Stimulated activated CD4-positive, alpha-beta T cell treated with anti-CD3 and anti-CD28 coated beads, TNF-alpha, amount 100 ng/mL, for 24 hours (primary cell): ENCODE data around the gene NFKBIB.
A peak's percentile ranks its signal among the peaks of the same experiment; 100 is the strongest.
"Not testable (repeated sequence)": the region's sequence is repeated elsewhere in the genome, so short reads cannot be mapped to it uniquely, and the experiment has no call there.

Experiments
- DNase-seq, 3 experiments: peaks; one replicate each; pipeline ENCODE4 v3.0.0-alpha.2; 2020; ENCODE audit warnings: low read depth in 3 of 3

The NFKBIB gene

DNA sequence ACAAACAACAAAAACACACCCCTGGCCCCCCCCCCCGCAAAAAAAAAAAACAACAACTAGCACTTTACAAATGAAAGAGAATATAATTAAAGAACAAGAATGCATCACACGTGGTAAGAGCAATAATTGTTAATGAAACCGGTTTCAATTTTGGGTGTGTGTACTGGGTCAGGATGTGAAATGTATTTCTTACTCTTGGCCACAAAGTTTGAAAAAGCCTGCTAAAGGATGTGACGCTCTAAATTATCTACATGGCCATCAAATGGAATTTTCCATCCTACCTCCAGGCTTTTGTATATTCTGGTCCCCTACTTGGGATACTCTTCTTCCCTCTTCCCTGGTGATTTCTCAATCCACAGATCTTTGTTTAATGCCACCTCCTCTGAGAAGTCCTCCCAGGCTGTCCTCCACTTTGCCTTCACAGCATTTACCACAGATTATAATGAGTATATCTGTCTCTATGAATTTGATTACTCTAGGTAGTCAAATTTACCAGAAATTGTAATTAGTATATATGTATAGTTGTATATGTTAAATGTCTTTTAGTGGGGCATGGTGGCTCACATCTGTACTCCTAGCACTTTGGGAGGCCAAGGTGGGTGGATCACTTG lies 28.7 kb downstream of the NFKBIB start:
- DNase-seq = no peak

DNA sequence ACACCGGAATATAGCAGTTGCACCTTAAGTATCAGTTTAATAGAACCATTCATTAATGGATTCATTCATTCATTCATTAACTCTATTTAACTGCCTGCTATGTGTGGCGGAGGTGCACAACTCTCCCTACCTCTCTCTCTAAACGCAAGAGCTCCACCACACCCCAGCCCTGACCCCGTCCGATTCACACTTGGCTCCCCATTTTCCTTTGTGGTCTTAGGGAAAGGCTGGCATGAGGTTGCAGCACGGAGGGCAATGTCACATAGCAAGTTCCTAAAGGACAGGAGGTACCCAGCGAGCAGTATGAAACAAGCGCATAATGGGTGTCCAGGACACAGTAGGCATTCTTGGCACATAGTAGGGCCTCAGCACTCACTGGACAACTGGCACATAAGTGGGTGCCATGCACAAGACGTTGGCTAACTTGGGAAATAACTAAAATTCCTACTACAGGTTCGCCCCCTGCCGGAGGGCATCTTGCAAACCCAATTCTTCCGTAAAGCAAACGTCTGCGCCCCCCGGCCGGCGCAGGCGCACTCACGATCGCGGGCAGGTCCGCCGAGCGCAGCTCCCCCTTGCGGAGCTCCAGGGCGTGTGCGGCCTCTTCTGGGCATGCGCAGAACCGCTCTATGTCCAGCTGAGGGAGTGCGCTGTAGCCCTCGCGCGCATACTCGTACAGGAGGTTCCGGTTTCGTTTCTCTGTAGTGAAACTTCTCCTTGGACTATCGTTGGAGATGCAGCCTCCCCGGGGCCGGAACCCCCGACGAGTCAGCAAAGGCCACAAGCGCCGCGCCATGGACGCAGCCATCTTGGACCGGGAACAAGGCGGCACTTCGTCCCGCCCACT lies 30.4 kb downstream of the NFKBIB start, which contains the start of gene SARS2:
Gene SARS2 (minus strand): TSS at position 835 of the 847 bp plus-strand sequence. CDS start 27 bp downstream, at position 808.
- peak; percentile 84 to 85 (median 85) for DNase-seq

DNA sequence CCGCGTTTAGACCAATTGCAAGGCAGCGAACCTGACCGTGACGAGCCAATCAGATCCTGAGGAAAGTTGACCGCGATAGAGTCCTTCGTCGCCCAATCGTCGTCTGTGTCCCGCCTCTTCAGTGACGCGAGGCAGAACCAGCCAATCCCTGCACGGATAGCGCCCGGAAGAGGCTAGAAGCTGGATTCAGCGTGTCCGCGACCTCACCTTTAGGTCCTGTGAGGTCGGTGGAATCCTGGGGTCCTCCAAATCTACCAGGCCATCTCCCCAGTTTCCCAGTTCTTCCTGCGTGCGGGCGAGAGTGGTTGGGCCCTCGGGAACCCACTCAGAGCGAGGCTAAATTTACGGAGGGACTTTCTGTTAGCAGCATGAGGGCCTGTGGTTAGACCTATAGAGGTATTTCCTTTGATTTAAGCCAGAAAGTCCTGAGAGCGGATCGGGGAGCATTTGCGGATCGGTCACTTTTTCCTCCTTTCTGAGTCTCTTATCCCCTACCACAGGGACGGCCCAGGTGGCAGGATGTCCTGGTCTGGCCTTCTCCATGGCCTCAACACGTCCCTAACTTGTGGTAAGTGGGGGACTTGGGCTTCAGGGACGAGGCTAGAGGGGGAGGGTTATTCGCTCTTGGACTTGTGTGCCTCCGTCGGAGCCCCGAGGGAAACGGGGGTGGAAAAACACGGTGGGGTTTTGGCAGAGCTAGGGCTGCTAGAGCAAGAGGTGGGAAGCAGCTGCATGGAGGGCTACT lies 31.2 kb downstream of the NFKBIB start, which contains the start of gene MRPS12:
Gene MRPS12 (plus strand): TSS at position 169 of the 745 bp plus-strand sequence. CDS start 351 bp downstream, at position 520.
- DNase-seq = peak; percentile 97 to 98 (median 98)

DNA sequence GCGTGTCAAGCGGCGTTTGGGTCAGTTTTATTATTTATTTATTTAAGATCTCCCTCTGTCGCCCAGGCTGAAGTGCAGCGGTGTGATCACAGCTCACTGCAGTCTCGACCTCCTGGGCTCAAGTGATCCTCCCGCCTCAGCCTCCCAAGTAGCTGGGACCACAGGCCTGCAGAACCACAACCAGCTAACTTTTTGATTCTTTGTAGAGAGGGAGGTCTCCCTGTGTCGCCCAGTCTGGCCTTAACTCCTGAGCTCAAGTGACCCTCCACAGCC lies 31.7 kb downstream of the NFKBIB start:
- DNase-seq = no peak

DNA sequence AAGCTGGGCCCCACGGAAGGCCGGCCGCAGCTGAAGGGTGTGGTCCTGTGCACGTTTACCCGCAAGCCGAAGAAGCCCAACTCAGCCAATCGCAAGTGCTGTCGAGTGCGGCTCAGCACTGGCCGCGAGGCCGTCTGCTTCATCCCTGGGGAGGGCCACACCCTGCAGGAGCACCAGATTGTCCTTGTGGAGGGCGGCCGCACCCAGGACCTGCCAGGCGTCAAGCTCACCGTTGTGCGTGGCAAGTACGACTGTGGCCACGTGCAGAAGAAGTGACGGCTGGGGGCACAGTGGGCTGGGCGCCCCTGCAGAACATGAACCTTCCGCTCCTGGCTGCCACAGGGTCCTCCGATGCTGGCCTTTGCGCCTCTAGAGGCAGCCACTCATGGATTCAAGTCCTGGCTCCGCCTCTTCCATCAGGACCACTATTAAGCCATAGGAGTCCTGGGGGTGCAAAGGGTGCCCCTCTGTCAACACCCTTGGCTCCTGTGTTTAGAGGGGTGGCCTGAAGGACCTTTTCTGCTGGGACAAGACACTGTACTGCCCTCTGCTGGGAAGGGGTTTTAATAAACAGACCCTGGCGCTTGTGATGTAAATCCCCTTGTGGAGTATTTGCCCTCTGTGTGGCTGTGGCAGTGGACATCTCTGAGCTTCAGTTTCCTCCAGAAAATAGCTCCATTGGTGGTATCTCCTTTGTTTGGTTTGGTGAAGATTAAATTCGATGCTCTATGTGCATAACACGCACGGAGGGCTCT lies 32.8 kb downstream of the NFKBIB start:
- DNase-seq = peak in 1 of 3 experiments; percentile 18

- DNase-seq = no peak
Measured at GRCh38 chr19:38933544-38933943, 33.8 kb downstream of the NFKBIB start.

- no peak for DNase-seq
Measured at GRCh38 chr19:38939957-38940356, 40.2 kb downstream of the NFKBIB start.

GRCh38 chr19:38941466-38941865 lies 41.7 kb downstream of the NFKBIB start:
- not testable (repeated sequence) for DNase-seq

- no peak for DNase-seq
Measured at GRCh38 chr19:38941979-38942378, 42.2 kb downstream of the NFKBIB start.

- no peak for DNase-seq
Measured at GRCh38 chr19:38942471-38943181, 42.9 kb downstream of the NFKBIB start.

GRCh38 chr19:38944981-38945506 lies 45.3 kb downstream of the NFKBIB start:
- no peak for DNase-seq

GRCh38 chr19:38945562-38946228 lies 45.9 kb downstream of the NFKBIB start:
- no peak for DNase-seq

DNA sequence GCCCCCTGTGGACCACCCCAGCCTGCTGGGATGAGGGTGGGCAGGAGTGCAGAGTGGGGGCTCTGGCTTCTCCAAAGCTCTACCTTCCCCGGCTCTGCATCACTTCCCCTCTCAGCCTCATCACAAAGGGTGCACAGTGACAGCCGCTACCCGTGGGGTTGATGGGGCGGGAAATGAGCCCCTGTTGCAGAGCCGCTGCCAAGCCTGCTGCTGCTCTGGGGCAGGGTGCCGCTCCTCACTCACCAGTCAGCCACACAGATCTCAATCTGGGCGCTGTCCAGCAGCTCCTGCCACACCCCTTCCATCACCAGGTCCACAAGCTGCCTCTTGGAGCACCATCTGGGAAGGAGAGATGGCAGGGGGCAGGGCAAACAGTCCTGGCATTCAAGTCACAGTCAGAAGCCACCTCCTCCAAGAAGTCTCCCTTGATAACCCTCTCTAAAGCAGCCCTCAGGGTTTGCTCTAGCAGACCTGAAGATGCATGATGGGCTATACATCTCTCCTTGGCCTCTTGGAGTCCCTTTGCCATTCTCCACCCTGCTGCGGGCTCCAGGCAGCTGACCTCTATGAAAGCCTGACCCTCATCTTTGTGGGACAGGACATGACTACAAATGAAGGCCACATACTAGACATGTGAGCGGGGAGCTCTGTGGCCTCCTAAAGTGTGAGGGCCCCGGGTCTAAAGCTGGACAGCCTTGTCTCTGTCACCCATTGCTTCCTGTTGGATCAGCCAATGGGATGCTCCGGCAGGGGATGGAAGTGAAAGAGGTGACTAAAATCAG lies 46.7 kb downstream of the NFKBIB start:
- no peak for DNase-seq

- peak; percentile 64 to 89 (median 69) for DNase-seq
Measured at GRCh38 chr19:38949580-38950367, 50.0 kb downstream of the NFKBIB start.

DNA sequence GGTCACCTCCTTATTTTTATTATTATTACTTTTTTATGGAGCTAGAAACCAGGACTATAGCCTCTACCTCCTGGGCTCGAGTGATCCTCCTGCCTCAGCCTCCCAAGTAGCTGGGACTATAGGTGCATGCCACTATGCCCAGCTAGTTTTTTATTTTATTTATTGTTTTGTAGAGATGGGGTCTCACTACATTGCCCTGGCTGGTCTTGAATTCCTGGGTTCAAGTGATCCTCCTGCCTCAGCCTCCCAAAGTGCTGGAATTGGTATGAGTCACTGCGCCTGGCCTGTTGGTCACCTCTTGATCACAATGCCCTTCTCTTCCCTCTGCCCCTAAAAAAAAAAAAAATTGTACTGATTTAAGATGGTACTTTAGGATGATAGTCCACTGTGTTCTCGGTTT lies 51.4 kb downstream of the NFKBIB start:
- DNase-seq = no peak

GRCh38 chr19:38952395-38953165 lies 52.8 kb downstream of the NFKBIB start:
- no peak for DNase-seq

- DNase-seq = no peak
Measured at GRCh38 chr19:38953677-38954076, 53.9 kb downstream of the NFKBIB start.

DNA sequence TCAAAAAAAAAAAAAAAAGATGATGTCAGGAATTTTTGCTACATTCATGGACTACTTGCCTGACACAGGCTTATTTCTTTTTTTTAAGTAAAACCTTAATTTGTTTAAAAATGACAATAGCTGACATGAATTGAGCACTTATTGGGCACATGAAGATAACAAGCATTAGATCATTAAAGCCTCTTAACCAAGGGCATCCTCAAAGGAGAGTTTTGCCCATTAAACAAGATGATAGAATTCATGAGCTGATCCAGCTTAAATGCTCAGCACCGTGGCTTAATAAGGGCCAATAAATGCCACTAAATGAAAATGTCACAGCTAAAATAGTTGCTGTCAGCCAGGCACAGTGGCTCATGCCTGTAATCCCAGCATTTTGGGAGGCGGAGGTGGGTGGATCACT lies 56.5 kb downstream of the NFKBIB start:
- no peak for DNase-seq
